ENCODE results near the gene ATCAY. TPM values are rescaled to one million over a fixed set of nuclear protein-coding genes. Genes with fewer than 3 reads are reported as not detected.
"Not testable (repeated sequence)": the region's sequence is repeated elsewhere in the genome, so short reads cannot be mapped to it uniquely, and the experiment has no call there.

The ATCAY gene
- total RNA-seq, 1 donor = under 0.01 TPM

DNA sequence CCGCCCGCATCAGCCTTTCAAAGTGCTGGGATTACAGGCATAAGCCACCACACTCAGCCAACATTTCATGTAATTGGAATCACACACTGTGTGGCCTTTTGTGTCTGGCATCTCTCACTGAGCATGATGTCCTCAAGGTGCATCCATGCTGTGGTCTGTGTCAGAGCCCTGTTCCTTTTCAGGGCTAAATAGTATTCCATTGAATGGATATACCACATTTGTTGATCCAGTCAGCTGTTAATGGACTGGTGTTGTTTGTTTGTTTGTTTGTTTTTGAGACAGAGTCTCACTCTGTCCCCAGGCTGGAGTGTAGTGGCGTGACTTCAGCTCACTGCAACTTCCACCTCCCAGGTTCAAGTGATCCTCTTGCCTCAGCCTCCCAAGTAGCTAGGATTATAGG is 17.9 kb downstream of the ATCAY start:
- DNase-seq (ENCODE audit: low read depth in 2 of 3, low spot score in 2 of 3) = no peak

- DNase-seq (ENCODE audit: low read depth in 2 of 3, low spot score in 2 of 3) = no peak
Observed at GRCh38 chr19:3899531-3900294, 19.2 kb downstream of the ATCAY start.

- no peak for DNase-seq (ENCODE audit: low read depth in 2 of 3, low spot score in 2 of 3)
Observed at GRCh38 chr19:3902317-3902973, 22.0 kb downstream of the ATCAY start.

GRCh38 chr19:3904233-3904632 is 23.7 kb downstream of the ATCAY start:
- no peak for DNase-seq (ENCODE audit: low read depth in 2 of 3, low spot score in 2 of 3)

DNA sequence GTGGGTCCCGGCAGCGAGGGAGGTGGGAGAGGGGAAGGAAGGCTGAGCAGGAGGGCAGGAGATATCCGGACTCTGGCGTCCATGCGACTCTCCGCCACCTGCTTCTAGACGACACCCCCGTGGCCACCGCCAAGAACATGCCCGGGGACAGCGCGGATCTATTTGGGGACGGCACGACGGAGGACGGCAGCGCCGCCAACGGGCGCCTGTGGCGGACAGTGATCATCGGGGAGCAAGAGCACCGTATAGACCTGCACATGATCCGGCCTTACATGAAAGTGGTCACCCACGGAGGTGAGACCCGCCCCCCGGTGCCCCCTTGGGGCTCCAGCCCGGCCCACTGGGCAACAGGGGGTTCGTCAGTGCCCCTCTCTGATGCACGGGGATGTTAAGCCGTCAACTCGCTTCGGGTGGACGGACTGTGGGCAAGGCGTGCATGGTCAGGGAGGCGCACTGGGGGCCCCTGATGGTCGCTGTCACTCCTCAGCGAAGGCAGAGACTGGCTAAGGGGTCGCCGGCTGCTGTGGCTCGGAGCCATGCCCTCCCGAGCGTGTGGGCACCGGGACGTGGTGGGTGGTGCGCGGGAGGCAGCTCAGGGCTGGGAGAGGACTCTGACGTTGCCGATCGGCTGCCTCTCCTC is 27.3 kb downstream of the ATCAY start:
- no peak for DNase-seq (ENCODE audit: low read depth in 2 of 3, low spot score in 2 of 3)

DNA sequence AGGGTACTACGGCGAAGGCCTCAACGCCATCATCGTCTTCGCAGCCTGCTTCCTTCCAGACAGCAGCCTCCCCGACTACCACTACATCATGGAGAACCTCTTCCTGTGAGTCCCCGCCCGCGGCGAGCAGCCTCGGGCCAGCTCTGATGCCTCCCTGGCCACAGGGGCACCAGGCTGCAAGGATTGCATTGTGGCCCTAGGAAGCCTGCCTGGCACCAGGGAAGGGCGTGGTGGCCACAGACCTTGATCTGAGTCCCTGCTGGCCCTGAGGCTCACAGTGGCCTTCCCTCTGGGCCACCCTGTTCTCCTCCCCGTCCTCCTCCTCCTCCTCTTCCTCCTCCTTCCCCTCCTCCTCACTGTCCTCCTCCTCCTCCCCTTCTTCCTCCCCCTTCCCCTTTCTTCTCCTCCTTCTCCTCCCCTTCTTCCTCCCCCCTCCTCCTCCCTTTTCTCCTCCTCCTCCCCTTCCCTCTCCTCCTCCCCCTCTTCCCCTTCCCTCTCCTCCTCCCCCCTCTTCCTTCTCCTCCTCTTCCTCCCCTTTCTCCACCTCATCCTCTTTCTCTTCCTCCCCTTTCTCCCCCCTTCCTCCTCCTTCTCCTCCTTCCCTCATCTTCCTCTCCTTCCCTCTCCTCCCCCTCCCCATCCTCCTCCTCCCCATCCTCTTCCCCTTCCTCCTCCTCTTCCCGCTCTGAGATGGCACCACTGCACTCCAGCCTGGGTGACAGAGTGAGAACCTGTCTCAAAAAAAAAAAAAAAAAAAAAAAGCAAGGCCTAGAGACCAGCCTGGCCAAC is 28.0 kb downstream of the ATCAY start:
- DNase-seq (ENCODE audit: low read depth in 2 of 3, low spot score in 2 of 3) = no peak

- no peak for DNase-seq (ENCODE audit: low read depth in 2 of 3, low spot score in 2 of 3)
Observed at GRCh38 chr19:3910105-3910504, 29.6 kb downstream of the ATCAY start.

DNA sequence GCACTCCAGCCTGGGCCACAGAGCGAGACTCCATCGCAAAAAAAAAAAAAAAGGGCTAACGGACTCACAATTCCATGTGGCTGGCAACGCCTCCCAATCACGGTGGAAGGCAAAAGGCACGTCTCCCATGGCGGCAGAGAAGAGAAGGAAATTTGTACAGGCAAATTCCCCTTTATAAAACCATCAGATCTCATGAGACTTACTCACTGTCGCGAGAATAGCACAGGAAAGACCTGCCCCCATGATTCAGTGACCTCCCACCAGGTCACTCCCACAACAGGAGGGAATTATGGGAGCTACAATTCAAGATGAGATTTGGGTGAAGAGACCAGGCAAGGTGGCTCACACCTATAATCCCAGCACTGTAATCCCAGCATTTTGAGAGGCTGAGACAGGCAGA is 33.7 kb downstream of the ATCAY start:
- no peak for DNase-seq (ENCODE audit: low read depth in 2 of 3, low spot score in 2 of 3)

GRCh38 chr19:3916033-3916432 is 35.5 kb downstream of the ATCAY start:
- no peak for DNase-seq (ENCODE audit: low read depth in 2 of 3, low spot score in 2 of 3)

GRCh38 chr19:3919793-3920192 is 39.3 kb downstream of the ATCAY start:
- DNase-seq (ENCODE audit: low read depth in 2 of 3, low spot score in 2 of 3) = no peak

- DNase-seq (ENCODE audit: low read depth in 2 of 3, low spot score in 2 of 3) = no peak
Observed at GRCh38 chr19:3923096-3923758, 42.7 kb downstream of the ATCAY start.

GRCh38 chr19:3923912-3924311 is 43.4 kb downstream of the ATCAY start:
- no peak for DNase-seq (ENCODE audit: low read depth in 2 of 3, low spot score in 2 of 3)

DNA sequence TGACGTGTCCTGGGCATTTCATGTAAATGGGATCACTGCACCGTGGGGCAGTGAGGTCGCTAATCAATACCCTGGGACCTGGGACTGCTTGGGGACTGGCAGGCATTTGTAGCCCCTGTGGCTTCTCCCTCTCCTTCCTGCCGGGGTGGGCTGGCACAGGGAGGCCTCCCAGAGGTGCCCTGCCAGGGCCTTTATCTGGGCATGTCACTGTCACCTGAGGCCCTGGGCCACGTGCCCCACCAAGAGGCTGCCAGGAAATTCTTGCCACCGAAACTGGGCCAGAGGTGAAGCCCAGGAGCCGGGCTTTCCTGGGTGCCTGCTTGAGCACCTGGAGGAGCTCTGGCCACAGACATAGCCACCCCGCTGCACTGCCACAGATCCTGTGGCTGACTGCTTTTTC is 50.6 kb downstream of the ATCAY start:
- DNase-seq (ENCODE audit: low read depth in 2 of 3, low spot score in 2 of 3) = no peak

- no peak for DNase-seq (ENCODE audit: low read depth in 2 of 3, low spot score in 2 of 3)
Observed at GRCh38 chr19:3932931-3933810, 52.7 kb downstream of the ATCAY start, which contains the start of gene NMRK2. Gene NMRK2 (plus strand): TSS chr19:3933069. CDS start chr19:3933672, 603 bp downstream.

DNA sequence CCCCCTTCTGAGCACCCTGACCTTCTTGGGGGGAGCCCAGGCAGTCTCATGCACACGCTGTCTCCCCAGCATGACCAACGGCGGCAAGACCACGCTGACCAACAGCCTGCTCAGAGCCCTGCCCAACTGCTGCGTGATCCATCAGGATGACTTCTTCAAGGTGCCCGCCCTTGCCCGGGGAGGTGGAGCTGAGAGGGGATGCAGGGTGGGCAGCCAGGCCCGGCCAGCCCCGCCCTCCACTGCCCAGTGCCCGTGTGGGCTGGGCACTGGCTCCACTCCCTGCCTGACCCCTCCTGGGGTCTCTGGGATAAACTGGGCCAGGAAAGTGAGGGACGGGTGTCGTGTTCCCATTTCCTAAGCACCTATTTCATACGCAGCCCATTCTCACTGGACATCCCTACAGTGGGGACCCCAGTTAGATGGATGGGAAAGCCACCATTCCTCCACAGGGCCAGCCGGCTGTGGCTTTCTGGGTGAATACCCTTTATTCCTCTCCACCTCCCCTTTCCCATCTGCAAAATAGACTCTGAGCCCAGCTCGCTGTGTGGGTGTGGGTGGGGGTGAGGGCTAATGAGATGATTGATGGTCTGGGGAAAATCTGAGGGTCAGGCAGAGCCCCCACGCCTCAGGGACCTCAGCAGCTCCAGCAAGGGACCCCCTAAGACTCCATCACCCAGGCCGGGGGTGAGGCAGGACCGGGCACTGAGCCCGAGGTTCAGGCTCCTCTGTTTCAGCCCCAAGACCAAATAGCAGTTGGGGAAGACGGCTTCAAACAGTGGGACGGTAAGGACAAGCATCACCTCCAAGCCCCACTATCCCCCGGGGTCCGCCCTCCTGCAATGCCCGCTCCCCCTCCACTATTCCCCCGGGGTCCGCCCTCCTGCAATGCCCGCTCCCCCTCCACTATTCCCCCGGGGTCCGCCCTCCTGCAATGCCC is 56.3 kb downstream of the ATCAY start:
- DNase-seq (ENCODE audit: low read depth in 2 of 3, low spot score in 2 of 3) = no peak

- DNase-seq (ENCODE audit: low read depth in 2 of 3, low spot score in 2 of 3) = not testable (repeated sequence)
Observed at GRCh38 chr19:3938300-3938950, 57.9 kb downstream of the ATCAY start.

GRCh38 chr19:3942790-3943409 is 62.4 kb downstream of the ATCAY start:
- DNase-seq (ENCODE audit: low read depth in 2 of 3, low spot score in 2 of 3) = no peak
